Stimulated activated CD4-positive, alpha-beta T cell treated with anti-CD3 and anti-CD28 coated beads, Interleukin-2, amount 100 ng/mL, for 24 hours (primary cell): ENCODE results near the gene TTLL11.
"Not testable (repeated sequence)": the region's sequence is repeated elsewhere in the genome, so short reads cannot be mapped to it uniquely, and the experiment has no call there.

Experiments used
- DNase-seq, 2 donors: peaks; one replicate each; pipeline ENCODE4 v3.0.0-alpha.2; 2020

Gene TTLL11

DNA sequence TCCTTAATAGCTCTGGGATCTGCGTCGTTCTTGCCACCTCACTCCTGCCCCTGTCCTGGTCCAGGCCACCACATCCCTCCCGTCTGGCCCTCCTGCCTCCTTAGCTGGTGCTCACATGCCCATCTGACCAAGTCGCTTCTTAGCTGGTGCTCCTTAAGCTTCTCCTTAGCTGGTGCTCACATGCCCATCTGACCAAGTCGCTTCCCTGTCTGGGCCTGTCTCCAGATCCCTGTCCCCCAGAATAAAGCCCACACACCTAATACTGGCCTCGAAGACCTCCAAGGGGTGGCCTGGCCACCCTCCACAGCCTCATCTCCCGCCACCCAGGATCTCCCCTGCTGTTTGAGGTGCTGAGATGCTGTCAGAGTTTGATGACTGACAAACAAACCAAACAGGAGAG lies 31.4 kb upstream of the TTLL11 start:
- DNase-seq: no peak

DNA sequence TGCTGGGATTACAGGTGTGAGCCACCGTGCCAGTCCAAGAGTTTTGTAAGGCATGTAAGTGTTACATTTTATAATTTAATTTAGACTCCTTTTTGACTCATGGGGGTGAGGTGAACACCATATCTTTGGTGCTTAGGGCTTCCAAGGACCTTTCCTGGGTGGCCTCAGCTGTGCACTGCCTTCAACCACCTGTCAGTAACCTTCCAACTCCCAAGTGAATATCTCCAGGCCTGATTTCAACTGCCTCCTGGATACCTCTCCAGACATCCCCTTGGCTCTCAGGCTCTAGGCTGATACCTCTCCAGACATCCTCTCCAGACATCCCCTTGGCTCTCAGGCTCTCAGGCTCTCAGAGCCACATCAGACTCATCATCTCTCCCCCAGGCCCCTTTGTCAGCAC lies 30.9 kb upstream of the TTLL11 start:
- DNase-seq: no peak

DNA sequence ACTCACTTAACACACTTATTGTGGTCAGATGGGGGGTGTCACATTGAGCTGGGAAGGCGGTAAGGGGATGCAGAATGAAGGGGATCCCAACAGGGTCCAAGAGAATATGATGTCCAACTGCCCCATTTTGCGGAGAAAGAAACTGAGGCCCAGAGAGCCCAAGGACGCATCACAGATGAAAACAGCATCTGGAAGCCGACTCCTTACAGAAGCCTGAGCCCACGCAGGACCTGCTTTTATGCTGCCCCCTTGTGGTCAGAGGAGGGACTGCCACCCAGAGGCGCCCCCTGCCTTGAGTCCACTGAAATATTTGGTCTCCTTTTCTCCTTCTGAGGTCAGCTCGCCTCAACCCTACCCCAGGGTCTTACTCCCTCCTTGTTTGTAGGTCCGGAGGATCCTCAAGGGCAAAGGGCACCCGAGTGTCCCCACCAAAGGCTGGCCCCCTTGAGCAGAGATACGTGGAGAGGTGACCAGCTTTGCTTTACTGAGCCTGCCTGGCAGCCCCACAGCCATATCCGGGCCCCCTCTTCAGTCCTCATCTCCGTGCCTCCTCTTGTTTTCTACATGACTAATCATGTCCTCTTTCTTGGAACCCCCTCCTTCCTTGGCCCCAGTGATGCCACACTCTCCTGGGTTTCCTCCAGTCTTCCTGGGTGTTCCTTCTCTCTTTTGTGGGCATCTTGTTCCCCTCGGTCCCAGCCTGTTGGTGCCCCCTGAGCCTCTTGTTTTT lies 30.0 kb upstream of the TTLL11 start:
- DNase-seq: peak; percentile 81 to 82

DNA sequence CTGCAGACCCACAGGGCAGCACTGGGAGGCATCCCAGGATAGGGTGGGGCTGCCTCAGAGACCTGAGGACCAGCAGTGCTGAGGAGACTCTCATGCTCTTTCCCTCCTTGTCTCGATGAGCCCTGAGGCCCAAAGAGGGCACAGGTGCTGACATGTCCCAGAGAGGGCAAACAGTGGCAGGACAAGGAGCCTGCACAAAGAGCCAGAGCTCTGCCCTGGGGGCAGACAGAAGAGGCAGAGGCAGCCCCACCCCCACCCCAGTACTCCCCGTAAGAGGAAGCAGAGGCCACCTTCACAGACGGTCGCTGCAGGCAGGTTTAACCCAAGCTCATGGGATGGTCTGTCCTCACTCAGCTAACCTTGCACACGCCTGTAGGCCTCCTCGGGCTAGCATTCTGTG lies 29.4 kb upstream of the TTLL11 start:
- DNase-seq: no peak

DNA sequence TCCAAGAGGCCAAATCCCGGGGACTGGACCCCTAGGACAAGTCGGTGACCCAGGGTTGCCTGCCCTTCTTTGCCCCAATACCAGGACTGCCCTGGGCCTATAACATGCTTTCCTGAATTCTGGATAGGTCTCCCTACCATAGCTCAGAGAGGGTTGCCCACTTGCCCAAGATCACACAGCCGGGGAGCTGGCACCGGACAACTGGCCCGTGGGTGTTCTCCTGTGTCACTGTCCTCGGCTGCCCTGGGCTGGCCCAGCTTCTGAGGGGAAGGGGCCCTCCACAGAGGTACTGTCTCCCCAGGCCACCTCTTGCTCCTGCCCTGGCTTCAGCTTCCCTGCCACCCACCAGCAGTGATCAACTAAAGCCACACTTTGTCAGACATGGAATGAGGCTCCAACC lies 28.8 kb upstream of the TTLL11 start:
- no peak for DNase-seq

DNA sequence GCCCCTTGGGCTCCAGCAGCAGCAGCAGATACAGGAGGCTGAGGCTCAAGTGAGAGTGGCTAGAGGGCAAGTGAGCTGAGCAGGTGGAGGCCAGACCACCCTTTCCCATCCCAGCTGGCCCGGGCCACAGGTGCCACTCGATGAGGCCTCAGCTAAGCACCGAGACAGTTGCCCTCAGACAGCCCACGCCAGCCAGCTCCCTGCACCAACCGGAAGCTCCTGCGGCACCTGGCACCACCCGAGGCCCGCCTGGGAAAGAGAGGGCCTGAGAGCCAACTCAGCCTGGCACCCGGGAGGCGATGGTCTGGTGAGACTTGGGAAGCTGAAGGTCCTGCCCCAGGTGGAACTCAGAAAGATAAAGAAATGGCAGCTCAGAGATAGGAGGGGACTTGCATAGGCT lies 28.3 kb upstream of the TTLL11 start:
- DNase-seq: no peak

DNA sequence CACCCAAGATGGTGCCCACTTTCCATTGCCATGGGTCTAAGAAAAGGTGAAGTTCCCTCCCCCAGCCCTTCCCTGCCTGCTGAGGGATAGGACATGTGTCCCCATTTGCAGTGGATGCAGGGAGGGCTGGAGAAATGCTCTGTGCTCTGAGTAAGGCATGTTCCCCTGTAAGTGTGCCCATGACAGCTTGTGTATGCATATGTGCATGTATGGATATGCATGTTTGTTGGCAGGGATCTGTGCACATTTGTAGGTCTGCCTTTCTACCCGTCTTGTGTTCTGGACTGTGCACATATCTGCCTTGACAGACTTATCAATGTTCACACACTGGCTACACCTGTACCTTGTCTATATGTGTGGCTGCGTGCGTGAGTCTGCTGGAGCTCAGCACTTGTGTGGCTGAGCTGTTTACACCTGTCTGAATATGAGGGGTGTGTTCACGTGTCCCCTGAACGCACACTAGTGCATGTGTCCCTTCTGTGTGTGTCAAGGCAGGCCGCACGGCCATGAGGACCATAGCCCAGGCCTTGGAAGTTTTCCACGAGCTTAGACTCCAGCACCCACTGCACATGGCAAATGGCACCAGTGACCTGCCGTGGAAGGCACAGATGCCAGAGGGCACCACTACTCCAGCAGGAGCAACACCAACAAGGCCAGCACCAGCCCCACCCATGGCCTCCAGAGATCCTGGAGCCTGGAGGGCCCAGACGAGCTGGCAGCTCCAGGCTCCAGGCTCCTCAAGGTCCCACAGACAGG lies 27.4 kb upstream of the TTLL11 start:
- DNase-seq: no peak

DNA sequence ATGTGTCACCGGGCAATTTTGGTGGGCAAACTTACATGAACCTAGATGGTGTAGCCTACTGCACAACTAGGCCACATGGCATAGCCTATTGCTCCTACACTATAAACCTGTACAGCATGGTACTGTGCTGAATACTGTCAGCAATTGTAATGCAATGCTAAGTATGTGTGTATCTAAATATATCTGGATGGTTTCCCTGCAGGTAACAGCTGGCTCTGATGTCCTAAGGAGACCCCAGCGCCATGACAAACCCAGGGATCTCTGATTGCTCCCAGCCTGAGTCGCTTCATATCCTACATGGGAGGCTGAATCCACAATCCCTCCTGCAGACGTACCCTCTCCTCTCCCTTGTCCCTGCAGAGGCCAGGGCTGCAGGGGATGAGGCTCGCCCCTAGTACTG lies 26.6 kb upstream of the TTLL11 start:
- no peak for DNase-seq

DNA sequence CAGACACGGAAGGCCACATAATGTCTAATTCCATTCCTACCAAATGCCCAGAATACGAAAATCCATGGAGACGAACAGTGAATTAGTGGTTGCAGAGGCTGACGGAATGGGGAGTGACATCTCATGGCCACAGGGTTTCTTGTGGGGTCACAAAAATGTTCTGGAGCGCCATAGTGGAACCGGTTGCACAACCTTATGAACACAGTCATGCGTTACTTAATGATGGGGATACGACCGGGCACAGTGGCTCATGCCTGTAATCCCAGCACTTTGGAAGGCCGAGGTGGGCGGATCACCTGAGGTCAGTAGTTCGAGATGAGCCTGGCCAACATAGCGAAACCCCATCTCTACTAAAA lies 26.0 kb upstream of the TTLL11 start:
- DNase-seq: no peak

DNA sequence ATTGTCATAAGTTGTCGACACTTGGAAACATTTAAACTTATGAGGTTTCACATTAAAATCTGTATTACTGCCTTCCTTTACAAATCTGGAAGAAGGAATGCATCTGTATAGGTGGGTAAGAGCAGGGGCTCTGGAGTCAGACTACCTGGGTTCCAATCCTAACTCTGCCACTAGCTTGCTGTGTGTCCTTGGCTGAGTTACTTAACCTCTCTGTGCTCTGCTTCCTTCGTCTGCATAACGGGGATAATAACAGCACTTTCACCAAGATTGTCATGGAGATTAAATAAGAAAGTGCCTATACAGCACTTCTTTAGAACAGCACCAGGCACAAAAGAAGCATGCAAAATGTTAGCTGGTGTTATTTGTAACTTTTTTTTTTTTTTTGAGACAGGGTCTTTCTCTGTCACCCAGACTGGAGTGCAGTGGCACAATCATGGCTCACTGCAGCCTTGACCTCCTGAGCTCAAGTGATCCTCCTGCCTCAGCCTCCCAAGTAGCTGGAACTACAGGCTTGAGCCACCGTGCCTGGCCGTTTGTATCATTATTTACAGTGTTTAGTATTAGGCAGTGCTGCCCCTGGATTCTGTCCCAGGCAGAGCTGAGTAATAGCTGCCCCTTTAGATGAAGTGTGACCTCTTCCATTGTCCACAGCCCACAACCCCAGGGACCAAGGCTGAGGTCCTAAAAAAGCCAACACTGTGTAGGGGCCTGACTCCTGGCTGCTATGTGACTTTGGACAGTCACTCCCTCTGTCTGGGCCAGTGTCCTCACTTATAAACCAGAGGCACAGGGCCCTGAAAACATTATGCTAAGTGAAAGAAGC lies 25.4 kb upstream of the TTLL11 start:
- DNase-seq: no peak

DNA sequence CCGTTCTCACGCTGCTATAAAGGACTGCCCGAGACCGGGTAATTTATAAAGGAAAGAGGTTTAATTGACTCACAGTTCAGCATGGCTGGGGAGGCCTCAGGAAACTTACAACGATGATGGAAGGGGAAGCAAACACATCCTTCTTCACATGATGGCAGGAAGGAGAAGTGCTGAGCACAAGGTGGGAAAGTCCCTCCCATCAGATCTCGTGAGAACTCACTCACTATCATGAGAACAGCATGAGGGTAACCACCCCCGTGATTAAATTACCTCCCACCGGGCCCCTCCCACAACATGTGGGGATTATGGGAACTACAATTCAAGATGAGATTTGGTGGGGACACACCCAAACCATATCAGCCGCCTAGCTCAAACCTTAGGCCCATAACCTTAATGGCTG lies 24.1 kb upstream of the TTLL11 start:
- not testable (repeated sequence) for DNase-seq

DNA sequence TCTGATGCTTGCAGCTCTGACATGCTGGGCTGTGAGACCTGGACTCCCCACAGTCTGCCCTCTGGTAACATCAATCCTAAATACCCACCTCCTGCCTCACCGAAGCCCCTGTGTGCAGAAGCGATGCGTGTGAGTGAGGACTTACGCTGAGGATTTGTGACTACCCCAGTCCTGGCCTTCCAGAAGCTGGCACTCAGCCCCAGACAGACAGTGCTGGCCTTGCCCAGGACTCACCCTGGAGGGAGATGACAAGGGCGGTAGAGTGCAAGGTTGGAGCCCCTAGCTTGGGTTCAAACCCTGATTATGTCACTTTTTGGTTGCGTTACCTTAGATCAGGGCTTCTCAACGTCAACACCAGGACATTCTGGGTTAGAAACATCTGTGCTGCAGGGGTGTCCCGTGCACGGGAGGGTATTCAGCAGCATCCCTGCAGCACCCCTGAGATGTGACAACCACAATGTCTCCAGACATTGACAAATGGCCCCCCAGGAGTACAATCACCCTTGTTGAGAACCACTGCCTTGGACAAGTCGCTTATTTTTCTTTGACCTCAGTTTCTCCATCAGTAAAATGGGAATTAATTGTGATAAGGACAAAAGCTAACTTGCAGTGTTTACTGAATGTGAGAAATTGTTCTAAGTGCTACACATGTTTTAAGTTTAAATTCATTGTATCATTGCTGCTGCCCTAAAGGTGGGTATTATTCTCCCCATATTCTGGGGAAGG lies 23.5 kb upstream of the TTLL11 start:
- DNase-seq: no peak

DNA sequence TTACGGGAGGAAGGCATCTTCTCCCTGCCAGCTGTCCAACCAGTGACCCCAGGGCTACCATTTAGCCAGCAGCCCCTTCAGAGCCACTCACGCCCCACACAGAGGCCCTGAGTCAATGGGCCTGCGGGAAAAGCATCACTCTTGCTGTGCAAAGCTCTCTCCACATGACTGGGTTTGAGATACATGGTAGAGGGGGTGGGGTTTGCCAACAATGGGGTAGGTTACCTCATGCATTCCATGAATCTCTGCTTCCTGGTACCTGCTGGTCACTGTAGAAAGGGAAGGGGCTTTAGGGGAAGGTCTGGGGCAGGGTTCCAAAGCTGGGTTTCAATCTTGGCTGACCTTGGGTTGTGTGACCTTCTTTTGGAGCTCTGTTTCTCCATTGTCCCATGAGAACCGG lies 22.9 kb upstream of the TTLL11 start:
- no peak for DNase-seq

DNA sequence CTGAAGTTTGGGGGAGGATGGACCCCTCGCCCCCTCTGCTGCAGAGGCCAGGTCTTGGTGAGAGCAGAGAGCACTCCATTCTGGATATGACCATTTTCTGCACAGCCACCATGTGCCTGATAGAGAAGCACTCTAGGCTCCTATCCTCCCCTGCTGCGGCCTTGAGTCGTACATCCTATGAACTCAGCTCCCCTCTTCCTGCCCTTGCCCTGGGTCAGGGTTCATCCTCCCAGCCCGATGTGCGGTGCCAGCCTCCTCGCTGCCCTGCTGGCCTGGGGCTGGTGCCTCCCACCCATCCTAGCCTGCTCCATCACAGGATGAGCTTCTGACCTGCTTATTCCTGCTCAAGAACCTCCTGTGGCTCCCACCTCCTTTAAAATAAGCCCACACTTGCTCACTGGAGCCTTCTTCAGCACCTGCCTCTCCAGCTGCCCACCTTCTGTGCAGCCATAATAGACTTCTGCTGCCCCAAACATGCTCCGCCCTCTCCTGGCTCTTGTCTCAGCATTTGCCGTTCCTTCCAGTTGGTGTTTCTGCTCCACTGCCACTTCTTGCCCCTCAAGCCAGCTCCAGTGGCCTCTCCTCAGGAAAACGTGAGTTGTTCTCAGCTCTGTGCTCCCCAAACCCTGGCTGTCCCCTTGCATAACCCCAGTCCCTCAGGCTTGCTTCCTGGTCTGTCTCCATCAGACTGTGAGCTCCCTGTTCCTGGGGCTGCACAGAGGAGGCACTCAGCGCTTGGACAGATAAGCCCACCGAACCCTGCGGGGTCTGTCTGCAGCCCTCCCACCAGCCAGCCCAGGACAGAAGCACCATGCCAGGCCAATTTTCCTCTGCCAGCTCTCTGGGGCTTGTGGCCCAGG lies 22.3 kb upstream of the TTLL11 start:
- no peak for DNase-seq

DNA sequence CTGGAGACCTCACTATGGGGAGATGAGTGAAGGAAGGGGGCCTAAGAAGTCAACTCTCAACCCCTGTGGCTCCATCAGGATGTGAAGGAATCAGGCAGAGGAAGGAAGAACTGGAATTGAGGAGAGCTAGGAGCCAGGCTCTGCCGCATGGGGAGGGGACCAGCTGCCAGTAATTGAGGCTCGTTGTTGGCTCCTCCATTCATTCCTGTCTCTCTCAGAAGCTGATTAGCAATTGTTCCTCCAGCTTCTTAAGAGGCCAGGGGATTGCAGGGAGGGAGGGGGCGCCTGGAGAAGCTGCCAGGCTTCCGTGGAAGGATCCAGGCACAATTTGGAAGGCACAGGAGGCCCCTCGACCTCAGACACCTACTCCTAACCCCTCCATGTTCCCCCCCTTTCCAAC lies 20.5 kb upstream of the TTLL11 start:
- no peak for DNase-seq

DNA sequence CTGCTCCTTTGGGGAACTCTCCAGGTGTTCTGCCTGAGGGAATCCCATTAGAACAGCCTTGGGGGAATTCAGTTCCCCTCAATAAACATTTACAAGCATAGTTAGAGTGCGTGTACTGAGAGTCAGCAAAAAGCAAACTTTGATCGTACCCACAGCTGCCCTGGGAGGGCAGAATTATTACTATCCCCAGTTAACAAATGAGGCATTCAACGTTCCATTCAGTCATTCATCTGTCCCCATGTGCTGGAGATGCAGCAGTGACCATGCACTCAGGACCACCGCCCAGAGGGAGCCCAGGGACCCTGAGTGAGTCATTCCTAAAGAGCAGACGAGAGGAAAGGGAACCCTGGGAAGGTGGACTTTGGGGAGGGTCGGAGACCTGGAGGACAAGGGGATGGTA lies 19.1 kb upstream of the TTLL11 start:
- no peak for DNase-seq

DNA sequence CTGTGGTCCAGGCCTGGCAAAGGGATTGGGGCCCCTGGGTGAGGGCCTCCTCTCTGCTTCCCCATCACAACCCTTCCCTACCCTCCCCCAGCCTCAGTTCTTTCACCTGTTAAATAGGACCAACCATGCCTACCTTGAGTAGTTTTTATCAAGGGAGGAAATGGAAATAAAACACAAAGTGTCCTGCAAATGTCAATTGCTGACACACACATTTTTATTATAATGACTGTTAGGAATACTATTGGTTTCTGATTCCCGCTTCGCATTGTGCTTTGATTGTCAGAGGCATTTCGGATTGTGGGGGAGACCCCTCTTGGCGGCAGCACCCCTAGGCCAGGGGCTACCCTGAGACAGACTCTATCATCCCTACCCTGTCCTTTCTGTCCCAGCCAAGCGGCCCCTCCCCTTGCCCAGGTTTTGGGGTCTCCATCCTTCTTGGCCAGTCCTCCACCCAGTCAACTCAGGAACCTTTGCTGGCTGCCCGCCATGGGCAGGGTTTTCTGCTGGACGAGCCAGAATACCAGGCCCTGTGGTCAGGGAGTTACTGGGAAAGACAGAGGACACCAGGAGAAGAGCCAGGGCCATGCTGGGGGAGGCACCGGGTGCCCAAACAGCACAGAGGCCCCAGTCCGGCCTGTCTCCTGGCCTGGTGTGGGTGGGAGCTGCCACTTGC lies 18.4 kb upstream of the TTLL11 start:
- no peak for DNase-seq

DNA sequence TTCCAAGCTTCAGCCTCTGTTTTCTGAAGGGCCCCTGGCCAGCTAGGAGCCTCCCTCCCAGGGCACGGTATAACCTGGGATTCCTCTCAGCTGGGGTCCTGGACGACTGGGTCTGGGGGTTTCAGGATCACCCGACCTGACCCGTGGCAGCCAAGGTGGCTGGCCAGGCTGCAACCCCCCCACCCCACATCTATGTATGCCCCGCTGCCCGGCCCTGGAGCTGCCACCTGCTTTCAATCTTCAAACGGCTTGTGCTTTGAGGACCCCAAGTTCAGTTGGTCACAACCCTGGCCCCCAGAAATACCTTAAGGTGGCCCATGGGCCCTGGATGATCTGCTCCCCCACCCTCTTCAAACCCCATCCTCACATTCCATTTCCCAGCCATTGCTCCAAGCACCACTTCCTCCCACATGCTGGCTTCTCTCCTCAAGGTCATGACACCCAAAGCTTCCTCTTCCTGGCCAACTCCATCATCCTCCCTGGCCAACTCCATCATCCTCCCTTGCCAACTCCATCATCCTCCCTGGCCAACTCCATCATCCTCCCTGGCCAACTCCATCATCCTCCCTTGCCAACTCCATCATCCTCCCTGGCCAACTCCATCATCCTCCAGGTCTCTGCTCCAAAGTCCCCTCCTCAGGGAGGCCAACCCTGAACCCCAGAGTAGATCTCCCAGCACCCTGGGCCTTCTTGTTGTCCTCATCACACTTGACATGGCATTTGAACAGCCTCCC lies 17.2 kb upstream of the TTLL11 start:
- no peak for DNase-seq

DNA sequence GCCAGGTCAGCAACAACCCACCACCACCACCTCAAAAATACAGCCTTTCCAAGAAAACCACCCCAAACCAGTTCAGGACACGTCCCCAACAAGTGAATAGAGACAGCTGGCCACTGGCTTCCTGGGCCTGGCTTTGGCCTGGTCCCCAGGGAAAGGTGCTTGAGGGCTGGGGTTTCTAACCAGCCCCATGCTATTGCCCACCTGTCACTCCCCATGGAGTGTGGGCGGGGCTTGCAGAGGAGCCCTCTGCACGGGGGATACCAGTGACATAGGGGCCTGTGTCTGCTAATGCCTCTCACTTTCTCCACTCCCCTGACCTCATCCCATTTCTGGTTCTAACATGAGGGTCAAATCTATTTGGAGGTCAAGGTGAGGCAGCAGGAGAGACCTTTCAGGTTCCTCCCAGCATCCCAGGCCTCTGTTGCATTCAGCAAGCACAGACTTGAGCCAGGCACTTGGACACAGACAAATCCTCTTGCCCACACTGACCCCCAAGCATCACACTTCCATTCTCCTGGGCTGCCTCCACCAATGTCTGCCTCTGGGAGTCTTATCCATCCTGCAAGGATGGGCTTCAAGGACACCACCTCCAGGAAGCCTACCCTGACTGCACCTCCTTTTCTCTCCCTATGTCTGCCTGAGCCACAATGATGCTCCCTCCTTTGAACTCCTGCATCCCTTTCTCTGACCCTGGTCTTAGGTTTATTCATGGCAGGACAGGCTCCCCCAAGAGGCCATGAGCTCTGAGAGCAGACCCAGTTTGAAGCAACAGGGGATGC lies 16.1 kb upstream of the TTLL11 start:
- no peak for DNase-seq

DNA sequence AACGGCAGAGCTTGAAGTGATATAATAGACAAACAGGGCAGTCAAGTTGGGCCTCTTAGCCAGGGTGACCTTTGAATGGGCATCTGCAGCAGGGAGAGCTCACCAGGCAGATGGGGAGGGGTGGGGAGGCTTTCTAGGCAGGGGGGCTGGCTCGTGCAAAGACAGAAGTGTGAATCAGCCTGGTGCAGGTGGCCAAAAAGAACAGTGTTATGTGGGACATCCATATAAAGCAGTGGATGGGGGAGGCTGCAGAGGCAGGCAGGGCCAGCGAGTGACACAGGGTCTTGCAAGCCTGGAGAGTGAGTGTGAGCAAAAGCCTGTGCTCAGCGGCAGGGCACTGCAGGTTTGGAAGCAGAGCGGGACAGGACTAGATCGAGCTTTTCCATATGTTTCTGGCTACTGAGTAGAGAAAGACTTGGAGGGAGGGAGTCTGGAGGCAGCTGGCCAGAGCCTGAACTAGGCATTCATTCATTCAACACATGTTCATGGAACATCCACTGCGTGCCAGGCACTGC lies 14.2 kb upstream of the TTLL11 start:
- DNase-seq: no peak
